Stimulated activated effector memory CD8-positive, alpha-beta T cell treated with anti-CD3 and anti-CD28 coated beads, Interleukin-12 subunit alpha, Interleukin-12 subunit beta, amount 100 ng/mL, for 72 hours (primary cell): ENCODE results near the gene TCTN3.
"Not testable (repeated sequence)": the region's sequence is repeated elsewhere in the genome, so short reads cannot be mapped to it uniquely, and the experiment has no call there.

Experiments
- ATAC-seq: fragments of 150-1000 bp; cut with Tn5 transposase; 2 replicates; pipeline ENCODE4 v1.10.0; 2021
- DNase-seq, 2 donors: peaks; one replicate each; pipeline ENCODE4 v3.0.0; 2021 to 2022; ENCODE audit warnings: low spot score in 2 of 2
- H3K27ac Mint-ChIP-seq: one replicate; pipeline ENCODE4 v1.8.0; 2022; ENCODE audit warnings: mild to moderate bottlenecking, mixed read lengths
- H3K36me3 Mint-ChIP-seq: one replicate; pipeline ENCODE4 v1.8.0; 2022; ENCODE audit warnings: mild to moderate bottlenecking, mixed read lengths
- H3K4me1 Mint-ChIP-seq: one replicate; pipeline ENCODE4 v1.8.0; 2022; ENCODE audit warnings: mixed read lengths
- H3K4me3 Mint-ChIP-seq: one replicate; pipeline ENCODE4 v1.8.0; 2022; ENCODE audit warnings: mild to moderate bottlenecking, mixed read lengths
- H3K9me3 Mint-ChIP-seq: one replicate; pipeline ENCODE4 v1.8.0; 2022; ENCODE audit warnings: mixed read lengths

TCTN3 gene

DNA sequence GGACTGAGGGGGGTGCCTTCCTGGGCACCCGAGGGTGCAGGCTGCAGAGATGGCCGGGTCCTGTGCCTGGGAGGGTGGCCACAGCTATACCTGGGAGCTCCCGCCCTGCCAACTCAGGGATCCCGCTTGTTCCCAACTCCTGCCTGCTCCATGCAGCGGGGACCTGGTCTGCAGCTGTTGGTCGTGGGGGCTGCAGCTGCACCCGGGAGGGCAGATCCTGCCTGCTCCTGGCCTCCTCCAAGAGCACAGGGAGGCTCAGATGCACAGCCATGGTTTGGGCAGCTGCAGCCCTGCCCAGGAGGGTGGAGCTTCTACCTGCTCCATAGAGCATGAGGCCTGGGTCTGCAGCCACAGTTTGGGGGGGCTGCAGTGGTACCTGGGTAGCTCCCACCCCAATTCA, 13.3 kb upstream of the TCTN3 start:
- H3K4me3 Mint-ChIP-seq, result no peak overlapping the region
- ATAC-seq, result peak; percentile 24
- peak in 1 of 2 donors; percentile 23 for DNase-seq
- no peak overlapping the region for H3K27ac Mint-ChIP-seq
- no peaks in the 10 kb centered on the region for H3K36me3 Mint-ChIP-seq
- no peaks in the 10 kb centered on the region for H3K9me3 Mint-ChIP-seq
- no peaks in the 10 kb centered on the region for H3K4me1 Mint-ChIP-seq

DNA sequence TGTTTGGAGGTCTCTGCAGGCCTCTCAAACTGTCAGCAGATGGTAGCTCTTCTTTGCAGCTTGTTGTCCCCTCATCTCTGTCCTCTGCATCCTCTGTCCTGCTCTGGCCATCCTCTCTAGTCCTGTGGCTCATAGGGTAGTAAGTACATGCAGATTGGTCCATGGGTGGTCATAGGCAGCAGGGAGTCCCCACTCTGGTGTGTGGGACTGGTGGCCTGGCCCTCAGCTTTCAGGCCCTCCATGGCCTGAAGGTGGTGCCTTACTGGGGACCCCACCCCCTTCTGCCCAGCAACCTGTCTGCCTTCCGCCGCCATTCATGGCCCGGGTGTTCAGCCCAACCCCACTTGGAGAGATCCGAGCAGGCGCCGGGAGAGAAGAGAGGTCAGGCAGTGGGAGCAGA, 12.8 kb upstream of the TCTN3 start:
- Mint-ChIP-seq H3K9me3 (no peaks in the 10 kb centered on the region), H3K4me3 (no peak overlapping the region), H3K4me1 (no peaks in the 10 kb centered on the region), H3K36me3 (no peaks in the 10 kb centered on the region), H3K27ac (no peak overlapping the region)
- no peak for DNase-seq
- peak; percentile 36 for ATAC-seq

DNA sequence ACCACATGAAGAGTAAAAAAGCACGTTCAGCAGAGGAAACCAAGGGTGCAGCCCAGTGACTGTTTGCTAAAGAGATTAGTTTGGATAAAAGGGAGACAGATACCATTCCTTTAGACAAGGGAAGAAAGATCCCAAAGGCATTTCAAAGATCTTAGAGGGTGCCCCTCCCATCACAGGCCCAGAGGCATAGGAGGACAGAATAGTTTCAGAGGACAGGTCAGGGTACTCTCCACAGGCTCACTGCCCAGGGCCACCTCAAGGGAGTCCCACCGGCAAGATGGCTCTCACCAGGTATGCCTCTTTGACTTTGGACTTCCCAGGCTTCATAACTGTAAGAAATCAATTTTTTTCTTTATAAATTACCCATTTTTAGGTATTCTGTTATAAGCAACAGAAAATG, 4.7 kb upstream of the TCTN3 start:
- H3K9me3 Mint-ChIP-seq, result no peaks in the 10 kb centered on the region
- H3K27ac Mint-ChIP-seq, result no peak overlapping the region
- H3K36me3 Mint-ChIP-seq, result peaks cover 8% of the 10 kb centered on the region
- ATAC-seq, result no peak
- no peak overlapping the region for H3K4me3 Mint-ChIP-seq
- H3K4me1 Mint-ChIP-seq, result peaks cover 8% of the 10 kb centered on the region
- no peak for DNase-seq

DNA sequence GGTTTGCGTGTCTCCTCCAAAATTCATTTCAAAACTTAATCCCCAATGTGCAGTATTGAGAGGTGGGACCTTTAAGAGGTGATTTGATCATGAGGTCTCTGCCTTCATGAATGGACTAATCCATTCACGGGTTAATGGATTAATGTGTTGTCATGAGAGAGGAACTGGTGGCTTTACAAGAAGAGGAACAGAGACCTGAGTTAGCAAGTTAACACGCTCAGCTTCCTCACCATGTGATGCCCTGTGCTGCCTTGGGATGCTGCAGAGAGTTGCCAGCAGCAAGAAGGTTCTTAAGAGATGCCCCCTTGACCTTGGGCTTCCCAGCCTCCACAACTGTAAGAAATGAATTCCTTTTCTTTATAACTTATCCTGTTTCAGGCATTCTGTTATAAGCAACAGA, 3.7 kb upstream of the TCTN3 start:
- DNase-seq (no peak), ATAC-seq (no peak)
- no peaks in the 10 kb centered on the region for H3K9me3 Mint-ChIP-seq
- H3K27ac Mint-ChIP-seq, result no peak overlapping the region
- H3K4me1 Mint-ChIP-seq, result peaks cover 17% of the 10 kb centered on the region
- H3K36me3 Mint-ChIP-seq, result peaks cover 18% of the 10 kb centered on the region
- no peak overlapping the region for H3K4me3 Mint-ChIP-seq

DNA sequence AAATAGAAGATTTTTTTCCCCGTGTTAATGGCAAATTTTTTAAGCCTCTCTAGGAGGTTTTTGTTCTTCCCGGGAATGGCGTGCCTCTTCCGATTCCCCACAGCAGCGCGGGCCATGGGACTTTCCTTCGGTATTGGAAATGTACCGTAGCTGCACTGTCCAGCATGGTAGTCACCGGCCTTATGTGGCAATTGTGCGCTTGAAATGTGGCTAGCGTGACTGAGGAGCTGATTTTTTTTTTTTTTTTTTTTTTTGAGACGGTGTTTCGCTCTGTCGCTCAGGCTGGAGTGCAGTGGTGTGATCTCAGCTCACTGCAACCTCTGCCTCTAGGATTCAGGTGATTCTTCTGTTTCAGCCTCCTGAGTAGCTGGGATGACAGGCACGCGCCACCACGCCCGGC, 938 bp upstream of the TCTN3 start:
- Mint-ChIP-seq H3K4me3 (peak overlapping the region; percentile 98), H3K4me1 (peaks cover 38% of the 10 kb centered on the region), H3K36me3 (peaks cover 45% of the 10 kb centered on the region), H3K9me3 (no peaks in the 10 kb centered on the region), H3K27ac (peak overlapping the region; percentile 97)
- DNase-seq (no peak), ATAC-seq (no peak)

DNA sequence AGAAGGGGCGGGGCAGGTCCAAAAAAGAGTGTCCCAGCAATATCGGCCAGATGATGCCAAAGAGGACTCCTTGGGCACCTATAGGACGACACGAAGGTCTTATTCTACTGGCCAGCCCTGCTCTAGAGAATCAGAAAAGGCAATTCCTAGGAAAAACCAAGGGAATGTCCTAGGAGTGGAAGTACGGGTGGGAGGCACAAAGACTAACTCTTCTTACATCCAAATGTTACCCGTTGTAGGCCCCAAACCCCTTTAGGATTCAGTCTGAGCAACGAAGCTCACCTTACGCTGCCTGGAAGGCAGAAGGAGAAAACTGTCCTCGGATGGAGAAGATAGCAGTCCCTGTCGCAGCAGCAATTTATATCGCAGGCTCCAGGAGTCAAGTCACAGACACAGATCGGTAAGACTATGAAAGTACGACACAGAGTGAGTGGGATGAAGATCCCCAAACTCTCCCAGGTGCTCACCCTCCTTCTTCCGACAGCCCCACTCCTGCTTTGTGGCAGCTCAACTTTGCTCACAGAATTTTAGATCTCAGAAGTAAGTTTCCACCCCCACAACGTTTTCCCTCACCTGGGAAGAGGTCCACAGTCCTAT, 558 bp downstream of the TCTN3 start:
- peak; percentile 0 for ATAC-seq
- H3K4me1 Mint-ChIP-seq, result peaks cover 38% of the 10 kb centered on the region

GRCh38 chr10:95691281-95691680, 2.4 kb downstream of the TCTN3 start:
- Mint-ChIP-seq H3K9me3 (no peaks in the 10 kb centered on the region), H3K4me1 (peaks cover 38% of the 10 kb centered on the region), H3K4me3 (peak overlapping the region; percentile 98), H3K36me3 (peaks cover 79% of the 10 kb centered on the region), H3K27ac (peak overlapping the region; percentile 97)
- DNase-seq (no peak), ATAC-seq (no peak)

More for the DNA sequence above, 558 bp downstream of the TCTN3 start:
- peak overlapping the region; percentile 97 for H3K27ac Mint-ChIP-seq
- peaks cover 60% of the 10 kb centered on the region for H3K36me3 Mint-ChIP-seq
- H3K4me3 Mint-ChIP-seq, result peak overlapping the region; percentile 98
- no peak for DNase-seq
- no peaks in the 10 kb centered on the region for H3K9me3 Mint-ChIP-seq

GRCh38 chr10:95688648-95689047, 5.1 kb downstream of the TCTN3 start:
- H3K4me3 Mint-ChIP-seq, result no peak overlapping the region
- H3K9me3 Mint-ChIP-seq, result no peaks in the 10 kb centered on the region
- DNase-seq (no peak), ATAC-seq (no peak)
- H3K4me1 Mint-ChIP-seq, result peaks cover 31% of the 10 kb centered on the region
- H3K27ac Mint-ChIP-seq, result no peak overlapping the region
- H3K36me3 Mint-ChIP-seq, result peaks cover 100% of the 10 kb centered on the region

DNA sequence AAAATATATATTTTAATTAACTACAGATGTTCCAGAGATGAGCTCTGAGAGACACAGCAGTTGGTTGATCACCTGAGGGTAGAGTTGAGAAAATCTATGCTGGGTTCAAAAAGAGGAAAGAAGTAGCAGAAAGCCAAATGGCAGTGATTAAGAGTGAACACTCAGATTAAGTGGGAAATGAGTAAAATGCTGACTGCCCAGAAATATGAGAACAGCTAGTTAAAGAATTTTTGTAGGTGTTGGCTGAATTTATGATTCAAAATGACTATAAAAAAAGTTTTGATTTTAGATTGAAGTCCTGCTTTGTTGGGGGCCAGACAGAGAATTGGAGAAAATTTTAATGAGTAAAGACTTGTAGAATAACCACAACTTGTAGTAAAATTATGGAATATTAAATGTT, 9.8 kb downstream of the TCTN3 start:
- no peak for ATAC-seq
- H3K36me3 Mint-ChIP-seq, result peaks cover 100% of the 10 kb centered on the region
- no peaks in the 10 kb centered on the region for H3K9me3 Mint-ChIP-seq
- DNase-seq, result no peak
- no peaks in the 10 kb centered on the region for H3K4me1 Mint-ChIP-seq
- no peak overlapping the region for H3K4me3 Mint-ChIP-seq
- H3K27ac Mint-ChIP-seq, result no peak overlapping the region

DNA sequence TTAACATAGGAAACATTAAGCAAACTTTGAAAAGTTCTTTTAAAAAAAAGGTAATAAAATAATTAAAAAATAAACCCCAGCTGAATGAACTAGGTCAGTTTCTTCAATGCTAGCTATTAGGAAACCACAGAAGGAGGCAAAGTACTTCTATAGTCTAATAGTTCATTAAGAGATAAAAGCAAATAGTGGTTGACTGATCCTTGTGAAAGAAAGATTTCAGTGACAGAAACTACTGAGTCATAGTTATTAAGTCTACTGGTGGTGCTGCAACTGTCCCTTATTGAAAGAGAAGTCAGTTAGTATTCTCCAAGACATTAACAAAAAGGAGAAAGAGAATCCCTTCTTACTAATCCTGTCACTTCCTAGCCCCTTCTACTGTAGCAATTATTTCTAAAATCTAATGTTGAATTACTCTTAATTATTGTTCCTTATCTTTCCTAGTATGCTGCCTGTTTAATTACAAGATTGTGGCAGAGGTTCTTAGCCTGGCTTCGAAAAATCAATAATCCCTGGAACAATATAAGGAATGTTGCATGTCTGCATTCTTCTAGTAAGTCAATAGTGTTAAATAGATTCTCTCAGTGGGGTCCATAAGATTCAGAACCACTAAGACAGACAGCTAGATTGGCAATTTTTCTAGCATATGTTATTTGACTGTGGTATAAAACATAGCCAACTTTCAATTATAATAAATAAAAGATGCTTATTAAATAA, 18.2 kb downstream of the TCTN3 start:
- Mint-ChIP-seq H3K36me3 (peaks cover 85% of the 10 kb centered on the region), H3K4me1 (no peaks in the 10 kb centered on the region)

GRCh38 chr10:95674643-95675042, 19.1 kb downstream of the TCTN3 start:
- H3K4me1 Mint-ChIP-seq, result no peaks in the 10 kb centered on the region
- ATAC-seq (no peak), DNase-seq (no peak)
- no peak overlapping the region for H3K4me3 Mint-ChIP-seq
- H3K9me3 Mint-ChIP-seq, result no peaks in the 10 kb centered on the region
- peaks cover 79% of the 10 kb centered on the region for H3K36me3 Mint-ChIP-seq
- H3K27ac Mint-ChIP-seq, result no peak overlapping the region

More for the DNA sequence above, 18.2 kb downstream of the TCTN3 start:
- ATAC-seq (no peak), DNase-seq (no peak)
- no peak overlapping the region for H3K4me3 Mint-ChIP-seq
- no peak overlapping the region for H3K27ac Mint-ChIP-seq
- H3K9me3 Mint-ChIP-seq, result no peaks in the 10 kb centered on the region

GRCh38 chr10:95672641-95673040, 21.1 kb downstream of the TCTN3 start:
- ATAC-seq, H3K9me3 Mint-ChIP-seq, DNase-seq, H3K4me3 Mint-ChIP-seq, H3K27ac Mint-ChIP-seq, H3K4me1 Mint-ChIP-seq: not testable (repeated sequence)
- peaks cover 77% of the 10 kb centered on the region for H3K36me3 Mint-ChIP-seq

GRCh38 chr10:95664543-95664942, 29.2 kb downstream of the TCTN3 start:
- Mint-ChIP-seq H3K4me1 (no peaks in the 10 kb centered on the region), H3K9me3 (no peaks in the 10 kb centered on the region), H3K36me3 (peaks cover 45% of the 10 kb centered on the region), H3K27ac (no peak overlapping the region), H3K4me3 (no peak overlapping the region)
- DNase-seq (no peak), ATAC-seq (no peak)

- Mint-ChIP-seq H3K4me3 (no peak overlapping the region), H3K4me1 (peaks cover 3% of the 10 kb centered on the region), H3K36me3 (peaks cover 37% of the 10 kb centered on the region), H3K9me3 (no peaks in the 10 kb centered on the region), H3K27ac (no peak overlapping the region)
- DNase-seq, result no peak
- ATAC-seq, result no peak
These were observed 30.2 kb downstream of the TCTN3 start for GRCh38 chr10:95663496-95663895.

- H3K9me3 Mint-ChIP-seq, result no peaks in the 10 kb centered on the region
- DNase-seq (no peak), ATAC-seq (no peak)
- no peak overlapping the region for H3K27ac Mint-ChIP-seq
- H3K36me3 Mint-ChIP-seq, result peaks cover 26% of the 10 kb centered on the region
- peaks cover 9% of the 10 kb centered on the region for H3K4me1 Mint-ChIP-seq
- no peak overlapping the region for H3K4me3 Mint-ChIP-seq
These were observed 31.9 kb downstream of the TCTN3 start for GRCh38 chr10:95661818-95662217.

DNA sequence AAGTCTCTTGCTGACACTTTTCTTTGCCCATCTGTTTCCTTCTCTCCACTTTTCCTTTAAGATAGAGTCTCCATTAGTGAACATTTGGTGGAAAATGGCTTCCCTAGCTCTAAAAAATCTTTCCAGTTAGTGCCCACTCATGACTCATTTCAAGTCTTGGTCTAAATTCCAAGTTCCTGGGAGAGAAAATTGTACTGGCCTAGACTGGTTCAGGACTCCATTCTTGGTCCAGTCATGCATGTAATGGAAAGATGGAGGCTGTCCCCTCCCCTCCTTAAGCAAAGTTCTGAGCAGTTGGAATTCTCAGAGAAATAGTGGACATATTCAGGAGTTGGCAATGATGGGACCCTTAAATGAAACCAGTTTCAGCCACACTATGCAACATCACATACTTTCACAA, 33.4 kb downstream of the TCTN3 start:
- DNase-seq, result no peak
- Mint-ChIP-seq H3K4me3 (no peak overlapping the region), H3K36me3 (peaks cover 28% of the 10 kb centered on the region)

More for the DNA sequence above, 33.4 kb downstream of the TCTN3 start:
- H3K27ac Mint-ChIP-seq, result no peak overlapping the region
- peaks cover 21% of the 10 kb centered on the region for H3K4me1 Mint-ChIP-seq
- ATAC-seq, result no peak
- no peaks in the 10 kb centered on the region for H3K9me3 Mint-ChIP-seq
